SU-DHL-6 (cell line): ENCODE results near the gene DGKB.

Experiments used
- H2AFZ ChIP-seq: fragments of 200-600 bp; sonication (generic); 2 replicates; pipeline ENCODE4 v1.6.1; 2014; ENCODE audit warnings: low read depth, mild to moderate bottlenecking, moderate library complexity, mixed read lengths, antibody characterized with exemption, low read length; ENCODE audit not compliant: severe bottlenecking
- H3F3A ChIP-seq: fragments of 200-600 bp; shearing (Covaris generic); 2 replicates; pipeline ENCODE4 v1.6.0; 2016; ENCODE audit warnings: antibody characterized with exemption, mild to moderate bottlenecking; ENCODE audit not compliant: insufficient read depth
- H3K27ac ChIP-seq: fragments of 200-600 bp; sonication (generic); 2 replicates; pipeline ENCODE4 v1.5.1; 2016; ENCODE audit warnings: low read depth, mild to moderate bottlenecking, low read length, moderate library complexity, mixed read lengths
- H3K27me3 ChIP-seq: fragments of 200-600 bp; sonication (generic), shearing (Covaris generic); 2 replicates; pipeline ENCODE4 v1.6.0; 2014; ENCODE audit warnings: mild to moderate bottlenecking, low read length
- H3K36me3 ChIP-seq: fragments of 200-600 bp; sonication (generic); 2 replicates; pipeline ENCODE4 v1.6.1; 2014; ENCODE audit warnings: mild to moderate bottlenecking, low read length, mixed read lengths
- H3K4me2 ChIP-seq: fragments of 300-600, 200-600 bp; shearing (Covaris generic), sonication (generic); 2 replicates; pipeline ENCODE4 v1.6.0; 2014; ENCODE audit warnings: low read length, low read depth, mild to moderate bottlenecking; ENCODE audit not compliant: poor library complexity, severe bottlenecking
- H3K4me3 ChIP-seq: fragments of 200-600 bp; sonication (generic); 2 replicates; pipeline ENCODE4 v1.5.1; 2014; ENCODE audit warnings: antibody characterized with exemption, low read length, mild to moderate bottlenecking, mixed read lengths; ENCODE audit not compliant: insufficient read depth, poor library complexity, severe bottlenecking
- H3K79me2 ChIP-seq: fragments of 200-600 bp; sonication (generic); 2 replicates; pipeline ENCODE4 v1.6.1; 2014; ENCODE audit warnings: mild to moderate bottlenecking, low read length, moderate library complexity; ENCODE audit not compliant: insufficient read depth
- H3K9ac ChIP-seq: fragments of 200-600 bp; sonication (generic); 2 replicates; pipeline ENCODE4 v1.7.0; 2014; ENCODE audit warnings: mild to moderate bottlenecking, low read length
- H3K9me2 ChIP-seq: fragments of 200-600 bp; sonication (generic); replicated peaks from 2 replicates; pipeline ENCODE4 v1.6.1; 2014; ENCODE audit warnings: low read length; ENCODE audit not compliant: insufficient read depth
- H3K9me3 ChIP-seq: fragments of 200-600 bp; sonication (generic); 2 replicates; pipeline ENCODE4 v1.6.1; 2014; ENCODE audit warnings: low read length, mixed read lengths; ENCODE audit not compliant: insufficient read depth
- H4K20me1 ChIP-seq: fragments of 200-600 bp; sonication (generic); 2 replicates; pipeline ENCODE4 v1.6.1; 2014; ENCODE audit warnings: low read depth, mild to moderate bottlenecking, antibody characterized with exemption, low read length, moderate library complexity, mixed read lengths
- EZH2phosphoT487 ChIP-seq: fragments of 200-600 bp; sonication (generic), shearing (Covaris generic); conservative IDR thresholded peaks from 2 replicates; pipeline ENCODE4 v1.6.1; 2018; ENCODE audit warnings: mild to moderate bottlenecking, antibody characterized with exemption, low read length, moderate library complexity, mixed read lengths
- TF ChIP-seq, protein P1 (sequence below): fragments of 200-600 bp; sonication (generic); IDR thresholded peaks from one replicate; pipeline ENCODE4 v1.5.1; 2017; ENCODE audit warnings: antibody characterized with exemption, mild to moderate bottlenecking, low read length, moderate library complexity; ENCODE audit not compliant: insufficient read depth, poor library complexity, severe bottlenecking

DGKB gene

DNA sequence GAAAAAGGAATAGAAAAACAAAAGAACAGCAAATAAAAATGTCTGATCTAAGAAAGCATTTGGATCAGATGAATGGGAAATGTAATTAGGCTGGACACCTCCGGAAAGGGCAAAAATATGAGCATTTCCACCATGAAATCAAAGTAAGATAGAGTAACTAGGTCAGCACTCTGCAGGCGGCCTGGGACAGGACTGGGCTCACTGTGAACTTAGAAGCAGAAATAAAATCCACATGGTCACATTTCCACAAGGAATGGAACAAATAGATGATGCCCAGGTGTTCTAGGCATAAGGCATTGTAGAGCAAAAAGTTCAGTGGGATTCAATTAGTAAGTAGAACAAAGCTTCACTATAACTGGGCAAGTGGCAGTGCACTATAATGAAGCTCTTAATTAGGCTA is 703.2 kb downstream of the DGKB start:
- H3K4me3 ChIP-seq: no peak overlapping the region
- no peaks in the 10 kb centered on the region for H3K9me3 ChIP-seq
- H3K9ac ChIP-seq: no peak overlapping the region
- 0 out of 2 replicates have a peak, but pooled peaks cover 4% of the 10 kb centered on the region for H3K9me2 ChIP-seq
- TF ChIP-seq, protein P1, sequence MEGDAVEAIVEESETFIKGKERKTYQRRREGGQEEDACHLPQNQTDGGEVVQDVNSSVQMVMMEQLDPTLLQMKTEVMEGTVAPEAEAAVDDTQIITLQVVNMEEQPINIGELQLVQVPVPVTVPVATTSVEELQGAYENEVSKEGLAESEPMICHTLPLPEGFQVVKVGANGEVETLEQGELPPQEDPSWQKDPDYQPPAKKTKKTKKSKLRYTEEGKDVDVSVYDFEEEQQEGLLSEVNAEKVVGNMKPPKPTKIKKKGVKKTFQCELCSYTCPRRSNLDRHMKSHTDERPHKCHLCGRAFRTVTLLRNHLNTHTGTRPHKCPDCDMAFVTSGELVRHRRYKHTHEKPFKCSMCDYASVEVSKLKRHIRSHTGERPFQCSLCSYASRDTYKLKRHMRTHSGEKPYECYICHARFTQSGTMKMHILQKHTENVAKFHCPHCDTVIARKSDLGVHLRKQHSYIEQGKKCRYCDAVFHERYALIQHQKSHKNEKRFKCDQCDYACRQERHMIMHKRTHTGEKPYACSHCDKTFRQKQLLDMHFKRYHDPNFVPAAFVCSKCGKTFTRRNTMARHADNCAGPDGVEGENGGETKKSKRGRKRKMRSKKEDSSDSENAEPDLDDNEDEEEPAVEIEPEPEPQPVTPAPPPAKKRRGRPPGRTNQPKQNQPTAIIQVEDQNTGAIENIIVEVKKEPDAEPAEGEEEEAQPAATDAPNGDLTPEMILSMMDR: no peak
- TF ChIP-seq EZH2phosphoT487: no peak
- no peaks in the 10 kb centered on the region for H3F3A ChIP-seq
- no peak overlapping the region for H3K4me2 ChIP-seq
- H4K20me1 ChIP-seq: no peaks in the 10 kb centered on the region
- H3K27me3 ChIP-seq: no peaks in the 10 kb centered on the region
- no peak overlapping the region for H3K27ac ChIP-seq
- H3K79me2 ChIP-seq: no peaks in the 10 kb centered on the region
- no peaks in the 10 kb centered on the region for H3K36me3 ChIP-seq
- no peak overlapping the region for H2AFZ ChIP-seq

DNA sequence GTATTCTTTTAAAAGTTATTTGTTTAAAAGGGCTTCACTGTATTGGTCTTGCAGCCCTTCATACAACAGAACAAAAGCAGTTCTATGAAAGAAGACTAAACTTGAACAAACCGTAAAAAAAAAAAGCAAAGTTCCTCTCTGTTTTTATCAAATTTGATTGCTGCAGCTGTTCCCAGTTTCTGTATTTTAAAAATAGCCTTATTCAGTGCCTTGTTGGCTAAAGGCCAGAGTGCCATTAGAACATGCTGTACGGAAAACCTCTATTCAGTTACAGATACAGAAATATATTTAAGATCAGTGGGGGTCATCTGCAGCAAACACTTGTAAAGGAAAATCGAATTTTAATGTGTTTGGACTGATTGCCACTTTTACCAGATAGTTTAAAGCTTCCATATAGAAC is 705.3 kb downstream of the DGKB start:
- Histone ChIP-seq H3F3A (no peaks in the 10 kb centered on the region), H3K27ac (no peak overlapping the region), H3K9me3 (no peaks in the 10 kb centered on the region), H3K4me2 (no peak overlapping the region), H3K9me2 (0 out of 2 replicates have a peak, but pooled peaks cover 4% of the 10 kb centered on the region), H3K36me3 (no peaks in the 10 kb centered on the region), H3K27me3 (no peaks in the 10 kb centered on the region), H2AFZ (no peak overlapping the region), H3K9ac (no peak overlapping the region), H4K20me1 (no peaks in the 10 kb centered on the region), H3K79me2 (no peaks in the 10 kb centered on the region), H3K4me3 (no peak overlapping the region)
- TF ChIP-seq EZH2phosphoT487: no peak
- TF ChIP-seq, protein P1: no peak

DNA sequence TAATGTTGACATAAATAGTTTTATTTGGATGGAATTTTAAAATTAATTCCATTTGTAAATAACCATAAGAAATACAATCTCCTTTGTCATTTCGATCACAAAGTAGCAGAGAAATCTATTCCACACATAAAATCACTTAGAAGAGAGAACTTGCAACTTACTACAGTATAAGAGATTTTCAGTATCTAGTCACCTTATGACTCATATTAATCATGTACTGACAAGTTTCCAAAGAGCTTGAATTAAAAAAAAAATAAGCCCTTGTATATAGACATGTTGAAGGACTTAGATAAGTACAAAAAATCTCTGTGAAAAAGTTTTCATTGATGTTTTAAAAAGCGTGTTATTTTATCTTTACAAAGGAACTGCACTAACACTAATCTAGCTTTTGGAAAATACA is 706.0 kb downstream of the DGKB start:
- Histone ChIP-seq H4K20me1 (no peaks in the 10 kb centered on the region), H3K27me3 (no peaks in the 10 kb centered on the region), H3K9me2 (0 out of 2 replicates have a peak, but pooled peaks cover 4% of the 10 kb centered on the region), H3F3A (no peaks in the 10 kb centered on the region), H3K4me3 (no peak overlapping the region), H3K36me3 (no peaks in the 10 kb centered on the region), H3K4me2 (no peak overlapping the region), H2AFZ (no peak overlapping the region), H3K9me3 (no peaks in the 10 kb centered on the region), H3K27ac (no peak overlapping the region), H3K9ac (no peak overlapping the region), H3K79me2 (no peaks in the 10 kb centered on the region)
- no peak for TF ChIP-seq EZH2phosphoT487
- TF ChIP-seq, protein P1: no peak
